Measurements from ENCODE around the gene JOSD1. TPM values are rescaled to one million over a fixed set of nuclear protein-coding genes. Genes with fewer than 3 reads are reported as not detected.

The JOSD1 gene
- total and polyA plus RNA-seq, 2 of the 4 experiments (the other 2 are of a cell fraction) = 30.2 to 35.8 TPM

DNA sequence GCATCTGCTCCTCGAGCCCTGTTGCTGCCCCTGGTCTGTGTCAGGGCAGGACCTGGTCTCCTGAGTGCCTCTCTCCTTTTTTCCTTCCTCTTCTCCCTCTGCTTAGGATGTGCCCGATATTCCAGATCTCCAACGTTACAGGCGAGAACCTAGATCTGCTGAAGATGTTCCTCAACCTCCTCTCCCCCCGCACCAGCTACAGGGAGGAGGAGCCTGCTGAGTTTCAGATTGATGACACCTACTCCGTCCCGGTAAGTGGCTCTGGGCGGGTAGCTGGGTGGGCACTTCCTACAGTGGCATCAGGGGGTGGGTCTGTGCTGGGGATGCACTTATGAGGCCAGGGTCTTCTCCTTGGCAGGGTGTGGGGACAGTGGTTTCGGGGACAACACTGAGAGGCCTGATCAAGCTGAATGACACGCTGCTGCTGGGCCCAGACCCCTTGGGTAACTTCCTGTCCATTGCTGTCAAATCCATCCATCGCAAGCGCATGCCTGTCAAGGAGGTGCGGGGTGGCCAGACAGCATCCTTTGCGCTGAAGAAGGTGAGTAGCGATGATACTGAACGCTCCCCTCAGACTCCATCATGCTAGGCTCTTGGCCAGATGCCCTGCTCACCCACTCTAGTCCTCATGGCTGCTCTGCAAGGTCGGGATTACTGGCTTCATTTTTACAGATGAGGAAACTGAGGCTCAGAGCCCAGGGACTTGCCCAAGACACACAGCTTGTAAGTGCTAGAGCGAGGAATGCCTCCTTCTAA, 25.3 kb upstream of the JOSD1 start:
- intact Hi-C loops (cut with micrococcal nuclease) (no loop called here), in situ Hi-C loops (cut with MboI; ENCODE audit: low sequenced_read_pairs) (no loop called here), dilution Hi-C loops (cut with HindIII; ENCODE audit: low sequenced_read_pairs, unreplicated experiment) (no loop called here)
- Histone ChIP-seq H4K8ac (ENCODE audit: low read depth in 2 of 2, low read length in 2 of 2) (no peak overlapping the region), H2BK5ac (ENCODE audit: low read depth, low read length, poor library complexity, severe bottlenecking) (no peak overlapping the region), H2BK20ac (ENCODE audit: low read depth, low read length) (no peak overlapping the region), H2BK120ac (ENCODE audit: low read depth, low read length) (no peak overlapping the region), H3K27ac (ENCODE audit: insufficient read depth, low read length) (no peak overlapping the region), H4K91ac (ENCODE audit: insufficient read depth, low read depth, low read length) (no peak overlapping the region), H3K36me3 (ENCODE audit: control insufficient read depth, insufficient read depth, low read length) (peaks cover 82% of the 10 kb centered on the region), H3K27me3 (ENCODE audit: control insufficient read depth, insufficient read depth, low read length) (no peaks in the 10 kb centered on the region), H2AK9ac (replicated peaks; ENCODE audit: low read depth, low read length, poor library complexity) (no peak overlapping the region), H2AK5ac (ENCODE audit: low read depth, low read length) (no peak overlapping the region), H3K4me3 (ENCODE audit: insufficient read depth, low read depth, low read length) (no peak overlapping the region), H3K4me2 (ENCODE audit: low read depth, low read length) (no peak overlapping the region), H3K23ac (ENCODE audit: low read depth, low read length) (no peak overlapping the region), H3K79me1 (ENCODE audit: low read depth in 1 of 2, low read length in 2 of 2) (peaks cover 11 to 36% of the 10 kb centered on the region in 2 experiments; a peak in 3 of 4 replicates), H3K56ac (ENCODE audit: extremely low read depth, insufficient read depth, low read length) (no peak overlapping the region), H4K5ac (ENCODE audit: low read depth, low read length) (no peak overlapping the region), H3K4ac (ENCODE audit: low read depth, low read length) (no peak overlapping the region), H3K14ac (replicated peaks; ENCODE audit: low read depth, low read length) (no peak overlapping the region), H2AFZ (replicated peaks; ENCODE audit: low read length, poor library complexity) (no peak overlapping the region), H3K4me1 (ENCODE audit: control insufficient read depth, insufficient read depth, low read length) (no peaks in the 10 kb centered on the region), H4K20me1 (ENCODE audit: insufficient read depth, low read length) (peaks cover 6% of the 10 kb centered on the region; the same call in 1 of the 2 replicates), H3K18ac (ENCODE audit: low read depth, low read length) (no peak overlapping the region), H3K9ac (ENCODE audit: low read depth, low read length) (no peak overlapping the region), H3K9me1 (ENCODE audit: insufficient read depth, low read length) (peaks cover 5% of the 10 kb centered on the region; the same call in 1 of the 2 replicates), H2BK15ac (ENCODE audit: low read depth, low read length) (no peak overlapping the region), H3K9me3 (ENCODE audit: control insufficient read depth, insufficient read depth, low read length) (no peaks in the 10 kb centered on the region)
- no peak for TF ChIP-seq POLR2A (IDR thresholded peaks at IDR 0.05; ENCODE audit: low read depth, low read length)
- no peak for TF ChIP-seq FOS (IDR thresholded peaks at IDR 0.05; ENCODE audit: low read depth, low read length)
- no peak for TF ChIP-seq CEBPB (IDR thresholded peaks at IDR 0.05; ENCODE audit: low read depth, low read length)
- no peak for TF ChIP-seq BHLHE40 (IDR thresholded peaks at IDR 0.05; ENCODE audit: low read depth, low read length)
- no peak for TF ChIP-seq CHD1 (IDR thresholded peaks at IDR 0.05; ENCODE audit: low read depth, low read length)
- TF ChIP-seq, protein P1, sequence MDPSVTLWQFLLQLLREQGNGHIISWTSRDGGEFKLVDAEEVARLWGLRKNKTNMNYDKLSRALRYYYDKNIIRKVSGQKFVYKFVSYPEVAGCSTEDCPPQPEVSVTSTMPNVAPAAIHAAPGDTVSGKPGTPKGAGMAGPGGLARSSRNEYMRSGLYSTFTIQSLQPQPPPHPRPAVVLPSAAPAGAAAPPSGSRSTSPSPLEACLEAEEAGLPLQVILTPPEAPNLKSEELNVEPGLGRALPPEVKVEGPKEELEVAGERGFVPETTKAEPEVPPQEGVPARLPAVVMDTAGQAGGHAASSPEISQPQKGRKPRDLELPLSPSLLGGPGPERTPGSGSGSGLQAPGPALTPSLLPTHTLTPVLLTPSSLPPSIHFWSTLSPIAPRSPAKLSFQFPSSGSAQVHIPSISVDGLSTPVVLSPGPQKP (IDR thresholded peaks at IDR 0.05; ENCODE audit: borderline replicate concordance, low read depth, low read length) = no peak
- no peak for TF ChIP-seq NFE2L2 (IDR thresholded peaks at IDR 0.05; ENCODE audit: low read depth, low read length)
- no peak for TF ChIP-seq MXI1 (IDR thresholded peaks at IDR 0.05; ENCODE audit: borderline replicate concordance, low read depth, low read length)
- TF ChIP-seq MAZ (IDR thresholded peaks at IDR 0.05; ENCODE audit: borderline replicate concordance, low read depth, low read length) = no peak
- no peak for TF ChIP-seq MAFK (IDR thresholded peaks at IDR 0.05; ENCODE audit: low read depth, low read length)
- no peak for TF ChIP-seq RCOR1 (IDR thresholded peaks at IDR 0.05; ENCODE audit: insufficient replicate concordance, low read length)
- no peak for ATAC-seq (ENCODE audit: low read depth)
- POLR2A ChIA-PET (ENCODE audit: unreplicated experiment) = no interaction called here
- CTCF ChIA-PET = interaction anchor here (2.2 kb wide), 1 partner anchor 8 kb away, joined by 11 read pairs; no protein-coding TSS in a partner anchor
- BruUV-seq (replicated peaks) = no TSS peak
- DNase-seq = no peak
- WGBS, 2 experiments (ENCODE audit: extremely low coverage in 2 of 2, insufficient read length in 1 of 2) = 100% methylated on average over 4 of the region's 18 CpGs; no CpG with 5 or more reads in 1 of the 2 experiments

Measured in IMR-90 (cell line).